ENCODE data around the gene SLC29A1.

DNA sequence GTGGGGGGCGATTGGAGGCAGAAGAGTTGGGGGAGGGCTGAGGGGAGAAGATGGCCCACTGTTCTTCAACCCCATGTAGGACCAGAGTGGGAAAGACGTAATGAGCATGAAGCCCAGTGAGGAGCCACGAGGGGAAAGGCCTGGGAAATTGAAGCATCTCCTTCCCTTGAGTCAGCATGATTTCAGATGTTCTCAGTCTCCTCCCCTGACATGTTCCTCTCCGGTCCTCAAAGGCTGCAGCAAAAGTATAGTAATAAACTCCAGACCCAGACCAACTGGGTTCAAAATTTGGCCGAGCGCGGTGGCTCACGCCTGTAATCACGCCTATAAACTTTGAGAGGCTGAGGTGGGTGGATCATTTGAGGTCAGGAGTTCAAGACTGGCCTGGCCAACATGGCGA is 43.9 kb downstream of the SLC29A1 start:
- TF ChIP-seq, protein P1, sequence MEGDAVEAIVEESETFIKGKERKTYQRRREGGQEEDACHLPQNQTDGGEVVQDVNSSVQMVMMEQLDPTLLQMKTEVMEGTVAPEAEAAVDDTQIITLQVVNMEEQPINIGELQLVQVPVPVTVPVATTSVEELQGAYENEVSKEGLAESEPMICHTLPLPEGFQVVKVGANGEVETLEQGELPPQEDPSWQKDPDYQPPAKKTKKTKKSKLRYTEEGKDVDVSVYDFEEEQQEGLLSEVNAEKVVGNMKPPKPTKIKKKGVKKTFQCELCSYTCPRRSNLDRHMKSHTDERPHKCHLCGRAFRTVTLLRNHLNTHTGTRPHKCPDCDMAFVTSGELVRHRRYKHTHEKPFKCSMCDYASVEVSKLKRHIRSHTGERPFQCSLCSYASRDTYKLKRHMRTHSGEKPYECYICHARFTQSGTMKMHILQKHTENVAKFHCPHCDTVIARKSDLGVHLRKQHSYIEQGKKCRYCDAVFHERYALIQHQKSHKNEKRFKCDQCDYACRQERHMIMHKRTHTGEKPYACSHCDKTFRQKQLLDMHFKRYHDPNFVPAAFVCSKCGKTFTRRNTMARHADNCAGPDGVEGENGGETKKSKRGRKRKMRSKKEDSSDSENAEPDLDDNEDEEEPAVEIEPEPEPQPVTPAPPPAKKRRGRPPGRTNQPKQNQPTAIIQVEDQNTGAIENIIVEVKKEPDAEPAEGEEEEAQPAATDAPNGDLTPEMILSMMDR (conservative IDR thresholded peaks at IDR 0.05; ENCODE audit: low read depth, low read length), result no peak
- no peak for TF ChIP-seq EZH2phosphoT487 (IDR thresholded peaks at IDR 0.05; ENCODE audit: borderline replicate concordance, low read length)
- no peak for TF ChIP-seq EZH2 (IDR thresholded peaks at IDR 0.05; ENCODE audit: low read length, unreplicated experiment)
